ENCODE measurements around the gene CASQ2. TPM values are rescaled to one million over a fixed set of nuclear protein-coding genes. Genes with fewer than 3 reads are reported as not detected.

The CASQ2 gene
- total RNA-seq, 1 donor from 2014 or later = not detected

DNA sequence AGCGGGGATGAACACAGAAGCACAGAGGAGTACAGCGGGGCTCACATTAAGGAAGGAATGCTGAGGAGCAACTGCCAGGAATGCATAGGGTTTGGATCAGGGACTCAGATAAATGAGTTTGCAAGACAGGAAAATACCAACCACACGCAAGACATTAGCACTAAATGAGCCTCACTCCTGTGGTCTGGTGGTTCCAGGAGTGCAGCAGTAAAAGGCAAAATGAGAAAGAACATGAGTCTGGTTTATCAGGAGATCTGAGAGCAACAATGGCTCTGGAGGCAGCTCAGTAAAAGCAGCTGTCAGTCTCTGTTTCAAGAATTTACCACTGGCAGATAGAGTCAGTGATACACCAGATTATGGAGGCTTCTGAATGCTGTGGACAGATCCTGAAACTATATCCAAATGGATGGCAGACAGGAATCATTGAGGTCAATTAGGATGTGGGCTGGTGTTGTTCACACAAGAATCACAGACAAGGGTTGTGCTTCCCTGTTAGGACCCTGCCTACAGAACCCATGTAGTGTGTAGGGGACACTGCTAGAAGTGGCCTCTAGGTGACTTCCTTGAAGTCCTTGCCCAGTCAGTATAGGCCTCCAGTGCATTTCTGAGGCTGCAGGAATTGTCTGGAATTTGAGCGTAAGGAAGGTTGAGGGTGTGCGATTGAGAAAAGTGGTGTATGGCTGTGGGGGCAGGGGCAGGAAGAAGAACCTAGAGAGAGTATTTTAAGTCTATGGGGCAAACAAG is 50.3 kb downstream of the CASQ2 start:
- Mint-ChIP-seq H3K36me3 (ENCODE audit: low read depth) (no peaks in the 10 kb centered on the region), H3K9me3 (ENCODE audit: low read depth) (no peaks in the 10 kb centered on the region), H3K4me3 (ENCODE audit: unreplicated experiment) (no peak overlapping the region), H3K4me1 (ENCODE audit: low read depth) (no peaks in the 10 kb centered on the region), H3K27me3 (ENCODE audit: low read depth) (peaks cover 3% of the 10 kb centered on the region), H3K27ac (ENCODE audit: unreplicated experiment) (no peak overlapping the region)
- TF ChIP-seq, protein P1, sequence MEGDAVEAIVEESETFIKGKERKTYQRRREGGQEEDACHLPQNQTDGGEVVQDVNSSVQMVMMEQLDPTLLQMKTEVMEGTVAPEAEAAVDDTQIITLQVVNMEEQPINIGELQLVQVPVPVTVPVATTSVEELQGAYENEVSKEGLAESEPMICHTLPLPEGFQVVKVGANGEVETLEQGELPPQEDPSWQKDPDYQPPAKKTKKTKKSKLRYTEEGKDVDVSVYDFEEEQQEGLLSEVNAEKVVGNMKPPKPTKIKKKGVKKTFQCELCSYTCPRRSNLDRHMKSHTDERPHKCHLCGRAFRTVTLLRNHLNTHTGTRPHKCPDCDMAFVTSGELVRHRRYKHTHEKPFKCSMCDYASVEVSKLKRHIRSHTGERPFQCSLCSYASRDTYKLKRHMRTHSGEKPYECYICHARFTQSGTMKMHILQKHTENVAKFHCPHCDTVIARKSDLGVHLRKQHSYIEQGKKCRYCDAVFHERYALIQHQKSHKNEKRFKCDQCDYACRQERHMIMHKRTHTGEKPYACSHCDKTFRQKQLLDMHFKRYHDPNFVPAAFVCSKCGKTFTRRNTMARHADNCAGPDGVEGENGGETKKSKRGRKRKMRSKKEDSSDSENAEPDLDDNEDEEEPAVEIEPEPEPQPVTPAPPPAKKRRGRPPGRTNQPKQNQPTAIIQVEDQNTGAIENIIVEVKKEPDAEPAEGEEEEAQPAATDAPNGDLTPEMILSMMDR (IDR thresholded peaks at IDR 0.05) = no peak
- DNase-seq (ENCODE audit: low spot score) = no peak

DNA sequence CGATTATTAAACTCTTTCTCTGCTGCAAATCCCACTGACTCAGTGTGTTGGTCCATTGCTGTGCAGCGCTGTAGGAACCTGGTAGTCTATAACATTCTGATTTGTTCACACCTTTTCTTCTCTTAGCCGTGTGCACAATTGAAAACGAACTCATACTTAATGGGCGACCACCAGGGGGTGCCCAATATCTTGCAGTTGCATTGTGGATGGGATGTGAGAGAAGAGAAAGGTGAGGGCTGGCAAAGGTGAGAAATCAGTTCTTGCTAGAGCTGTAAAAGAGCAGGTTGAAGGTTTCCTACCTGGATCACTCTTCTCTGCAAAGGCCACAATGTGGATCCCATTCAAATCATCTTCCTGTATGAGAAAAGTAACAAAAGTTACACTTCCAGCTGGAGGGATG is 51.0 kb downstream of the CASQ2 start:
- Mint-ChIP-seq H3K4me1 (ENCODE audit: low read depth) (no peaks in the 10 kb centered on the region), H3K9me3 (ENCODE audit: low read depth) (no peaks in the 10 kb centered on the region), H3K36me3 (ENCODE audit: low read depth) (no peaks in the 10 kb centered on the region), H3K27me3 (ENCODE audit: low read depth) (peaks cover 6% of the 10 kb centered on the region), H3K4me3 (ENCODE audit: unreplicated experiment) (no peak overlapping the region), H3K27ac (ENCODE audit: unreplicated experiment) (no peak overlapping the region)
- no peak for DNase-seq (ENCODE audit: low spot score)
- TF ChIP-seq, protein P1 (IDR thresholded peaks at IDR 0.05) = peak; percentile 75

DNA sequence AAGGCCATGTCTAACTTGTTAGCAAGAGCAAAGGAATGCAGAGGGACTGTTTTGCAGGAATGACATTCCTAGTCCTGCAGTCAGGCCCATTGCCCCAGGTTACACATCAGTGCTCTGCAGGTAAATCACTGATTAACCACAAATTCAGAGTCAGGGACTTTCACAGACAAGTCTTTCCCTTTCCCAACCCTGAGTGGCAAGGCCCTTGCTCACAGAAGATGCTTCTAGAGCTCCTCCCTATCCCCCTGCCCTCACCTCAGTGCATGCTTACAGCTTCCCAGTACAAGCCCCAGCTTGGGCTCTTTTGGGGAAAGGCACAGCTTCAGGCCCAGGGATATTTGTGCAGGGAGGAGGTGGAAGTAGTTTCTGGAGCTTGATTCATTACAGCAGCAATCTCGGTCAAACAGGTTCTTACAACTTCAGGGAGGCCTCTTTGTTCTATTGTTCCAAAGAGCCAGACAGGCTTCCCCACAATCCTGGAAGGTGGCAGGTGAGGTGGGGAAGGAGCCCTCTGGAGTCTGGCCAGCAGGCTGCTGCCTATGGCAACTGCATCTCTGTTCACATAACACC is 53.9 kb downstream of the CASQ2 start:
- H3K4me3 Mint-ChIP-seq (ENCODE audit: unreplicated experiment) = no peak overlapping the region
- no peak for DNase-seq (ENCODE audit: low spot score)
- H3K4me1 Mint-ChIP-seq (ENCODE audit: low read depth) = no peaks in the 10 kb centered on the region
- TF ChIP-seq, protein P1 (IDR thresholded peaks at IDR 0.05) = no peak
- no peaks in the 10 kb centered on the region for H3K9me3 Mint-ChIP-seq (ENCODE audit: low read depth)
- peaks cover 19% of the 10 kb centered on the region for H3K27me3 Mint-ChIP-seq (ENCODE audit: low read depth)
- H3K36me3 Mint-ChIP-seq (ENCODE audit: low read depth) = no peaks in the 10 kb centered on the region
- no peak overlapping the region for H3K27ac Mint-ChIP-seq (ENCODE audit: unreplicated experiment)

DNA sequence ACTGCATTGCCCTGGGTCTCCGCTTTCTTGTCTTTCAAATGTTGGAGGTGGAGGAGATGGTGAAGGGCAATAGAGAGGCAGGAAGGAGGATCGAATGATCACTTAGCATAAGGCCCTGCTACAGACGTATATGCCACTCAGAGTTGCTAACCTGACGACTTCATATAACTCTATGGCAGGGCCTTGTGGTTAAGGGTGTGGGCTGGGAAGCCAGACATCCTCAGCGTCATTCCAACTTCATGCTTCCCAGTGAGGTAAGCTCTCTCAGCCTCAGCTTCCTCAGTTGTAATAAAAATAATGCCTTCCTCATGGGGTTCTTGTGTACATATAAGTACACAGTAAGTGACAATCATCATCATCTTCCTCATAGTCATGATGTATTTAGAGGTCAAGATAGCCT is 54.6 kb downstream of the CASQ2 start:
- no peaks in the 10 kb centered on the region for H3K36me3 Mint-ChIP-seq (ENCODE audit: low read depth)
- H3K4me1 Mint-ChIP-seq (ENCODE audit: low read depth) = no peaks in the 10 kb centered on the region
- no peak overlapping the region for H3K4me3 Mint-ChIP-seq (ENCODE audit: unreplicated experiment)
- peaks cover 27% of the 10 kb centered on the region for H3K27me3 Mint-ChIP-seq (ENCODE audit: low read depth)
- no peak for DNase-seq (ENCODE audit: low spot score)
- TF ChIP-seq, protein P1 (IDR thresholded peaks at IDR 0.05) = no peak
- no peak overlapping the region for H3K27ac Mint-ChIP-seq (ENCODE audit: unreplicated experiment)
- H3K9me3 Mint-ChIP-seq (ENCODE audit: low read depth) = no peaks in the 10 kb centered on the region

DNA sequence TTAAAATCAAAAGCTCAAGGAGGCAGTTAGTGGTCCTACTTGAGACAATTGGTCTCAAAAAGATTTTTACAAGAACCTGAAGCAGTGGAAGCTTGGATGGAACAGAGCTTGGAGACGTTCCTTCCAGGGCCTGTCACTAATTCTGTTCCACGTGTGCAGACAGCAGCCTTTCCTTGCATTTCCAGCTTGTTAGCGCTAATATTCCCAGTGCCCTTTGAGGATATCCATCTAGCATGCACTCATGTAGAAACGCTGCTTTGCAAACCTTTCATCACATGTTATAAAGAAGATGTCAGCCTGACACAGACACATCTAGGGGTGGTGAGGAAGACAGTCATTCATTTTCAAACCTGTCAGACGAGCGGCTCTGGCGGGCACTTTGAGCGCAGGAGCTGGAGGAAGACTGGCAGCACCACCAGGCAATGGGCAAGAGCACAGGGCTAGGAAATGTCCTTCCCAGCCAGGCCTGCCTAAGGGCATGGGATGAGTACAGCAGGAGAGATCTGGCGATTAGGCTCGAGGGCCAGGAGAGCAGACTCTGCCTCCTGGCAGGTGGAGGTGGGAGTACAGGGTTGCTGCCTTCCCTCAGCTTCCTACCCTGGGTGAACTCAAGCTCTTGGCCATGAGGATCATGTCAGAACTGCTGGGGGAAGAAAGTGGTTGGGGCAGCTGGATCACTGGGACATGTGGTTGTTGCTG is 55.5 kb downstream of the CASQ2 start:
- no peak for DNase-seq (ENCODE audit: low spot score)
- Mint-ChIP-seq H3K27me3 (ENCODE audit: low read depth) (peaks cover 27% of the 10 kb centered on the region), H3K36me3 (ENCODE audit: low read depth) (no peaks in the 10 kb centered on the region), H3K27ac (ENCODE audit: unreplicated experiment) (no peak overlapping the region), H3K4me1 (ENCODE audit: low read depth) (no peaks in the 10 kb centered on the region), H3K4me3 (ENCODE audit: unreplicated experiment) (no peak overlapping the region), H3K9me3 (ENCODE audit: low read depth) (no peaks in the 10 kb centered on the region)
- TF ChIP-seq, protein P1 (IDR thresholded peaks at IDR 0.05) = no peak
